B cell (primary cell): Measurements from ENCODE around the gene COQ10A. TPM values are rescaled to one million over a fixed set of nuclear protein-coding genes. Genes with fewer than 3 reads are reported as not detected.

Source experiments
- ATAC-seq: fragments of 200-7000 bp; cut with Tn5 transposase; one replicate; pipeline ENCODE4 v1.10.0; 2021; ENCODE audit warnings: low read depth, mild to moderate bottlenecking, moderate number of reproducible peaks, moderate library complexity
- CTCF ChIA-PET: fragments of 350-600 bp; sonication (Branson Sonifier 250); formaldehyde crosslinking; loops from one replicate; lab custom pipeline; 2021; ENCODE audit warnings: antibody characterized with exemption, inconsistent platforms; lab: Charles Lee
- POLR2A ChIA-PET: fragments of 350-600 bp; sonication (Branson Sonifier 250); formaldehyde crosslinking; loops from one replicate; lab custom pipeline; 2021; ENCODE audit warnings: antibody characterized with exemption; lab: Charles Lee
- DNase-seq: peaks from one replicate; pipeline ENCODE4 v3.0.0; 2013
- H2AFZ ChIP-seq: 2 replicates; pipeline ENCODE4 v1.6.1; 2012; ENCODE audit warnings: mild to moderate bottlenecking, low read depth, low read length; ENCODE audit not compliant: insufficient read depth, poor library complexity, severe bottlenecking
- H3K27ac ChIP-seq, 2 donors: 1 replicate in 1 of 2; 2 replicates in 1 of 2; pipeline ENCODE4 v1.5.1; 2012 to 2013; ENCODE audit warnings: low read length in 2 of 2, mild to moderate bottlenecking in 2 of 2, moderate library complexity in 1 of 2
- H3K27me3 ChIP-seq, 4 experiments: fragments of 200-600 bp in 1 of 4; sonication (generic) in 1 of 4; replicated peaks in 1 of 4; 1 replicate in 2 of 4; 2 replicates in 2 of 4; pipeline versions ENCODE4 v1.6.1 to v1.7.0; 2013 to 2016; ENCODE audit warnings: low read length in 3 of 4, mild to moderate bottlenecking in 2 of 4, mixed read lengths in 1 of 4, moderate library complexity in 1 of 4; ENCODE audit not compliant: insufficient read depth in 4 of 4, control insufficient read depth in 3 of 4; ENCODE audit errors: control extremely low read depth in 1 of 4
- H3K36me3 ChIP-seq, 2 experiments: replicated peaks in 1 of 2; 1 replicate in 1 of 2; 2 replicates in 1 of 2; pipeline versions ENCODE4 v1.6.1 to v1.7.1; 2013; ENCODE audit warnings: low read length in 1 of 2; ENCODE audit not compliant: insufficient read depth in 2 of 2, control insufficient read depth in 1 of 2; ENCODE audit errors: control extremely low read depth in 1 of 2, extremely low read depth in 1 of 2
- H3K4me1 ChIP-seq, 2 donors: fragments of 200-600 bp in 1 of 2; sonication (generic) in 1 of 2; 1 replicate in 1 of 2; 2 replicates in 1 of 2; pipeline versions ENCODE4 v1.5.1 to v1.6.1; 2013 to 2017; ENCODE audit warnings: low read length in 2 of 2; ENCODE audit not compliant: control insufficient read depth in 2 of 2, insufficient read depth in 2 of 2
- H3K4me2 ChIP-seq: replicated peaks from 2 replicates; pipeline ENCODE3; 2012; ENCODE audit warnings: mild to moderate bottlenecking, low read depth, low read length; ENCODE audit not compliant: poor library complexity, severe bottlenecking
- H3K4me3 ChIP-seq, 5 experiments: fragments of 200-600 bp in 1 of 5; sonication (generic) in 1 of 5; 1 replicate in 3 of 5; 2 replicates in 2 of 5; pipeline versions ENCODE4 v1.5.1 to v1.7.0; 2011 to 2016; ENCODE audit warnings: low read length in 4 of 5, mild to moderate bottlenecking in 4 of 5, low read depth in 2 of 5, control low read depth in 1 of 5, moderate library complexity in 1 of 5; ENCODE audit not compliant: insufficient read depth in 1 of 5; ENCODE audit errors: control extremely low read depth in 1 of 5, extremely low read depth in 1 of 5
- H3K79me2 ChIP-seq: fragments of 200-600 bp; sonication (generic); one replicate; pipeline ENCODE4 v1.6.0; 2016; ENCODE audit warnings: low read length; ENCODE audit not compliant: control insufficient read depth, insufficient read depth
- H3K9ac ChIP-seq: fragments of 200-600 bp; sonication (generic); 2 replicates; pipeline ENCODE4 v1.6.1; 2017; ENCODE audit warnings: mild to moderate bottlenecking, low read length, moderate library complexity
- H3K9me3 ChIP-seq, 3 donors: one replicate each; pipeline versions ENCODE4 v1.6.1 to v1.7.1; 2013; ENCODE audit warnings: low read length in 2 of 3; ENCODE audit not compliant: control insufficient read depth in 2 of 3, insufficient read depth in 1 of 3; ENCODE audit errors: control extremely low read depth in 1 of 3
- H4K20me1 ChIP-seq: 2 replicates; pipeline ENCODE4 v1.6.0; 2012; ENCODE audit warnings: mild to moderate bottlenecking, low read length; ENCODE audit not compliant: insufficient read depth, control insufficient read depth, poor library complexity, severe bottlenecking
- H3K27ac Mint-ChIP-seq: one replicate; pipeline ENCODE4 v1.8.0; 2021; ENCODE audit warnings: mixed read lengths
- H3K27me3 Mint-ChIP-seq: one replicate; pipeline ENCODE4 v1.8.0; 2021; ENCODE audit warnings: mixed read lengths
- H3K4me1 Mint-ChIP-seq: one replicate; pipeline ENCODE4 v1.8.0; 2021; ENCODE audit warnings: mixed read lengths
- H3K4me3 Mint-ChIP-seq: one replicate; pipeline ENCODE4 v1.8.0; 2021; ENCODE audit warnings: mixed read lengths
- H3K9me3 Mint-ChIP-seq: one replicate; pipeline ENCODE4 v1.8.0; 2022; ENCODE audit warnings: mixed read lengths; ENCODE audit not compliant: insufficient read depth
- CTCF ChIP-seq: fragments of 200-600 bp; IDR thresholded peaks from one replicate; pipeline ENCODE4 v1.8.0; 2022; ENCODE audit warnings: antibody characterized with exemption, mild to moderate bottlenecking
- EZH2 ChIP-seq: IDR thresholded peaks from 2 replicates; pipeline ENCODE4 v1.6.1; 2012; ENCODE audit warnings: borderline replicate concordance, low read depth, mild to moderate bottlenecking, moderate library complexity, low read length; ENCODE audit not compliant: insufficient read depth, poor library complexity, severe bottlenecking
- WGBS: methylation state at CpG from one replicate; pipeline ENCODE4 v1.1.5; 2013; ENCODE audit warnings: missing lambda C conversion rate; ENCODE audit not compliant: insufficient coverage; 5-methylcytosine and 5-hydroxymethylcytosine counted together
- intact Hi-C: fragments of 100-400 bp; cut with micrococcal nuclease; formaldehyde crosslinking; loops from one replicate; pipeline ENCODE4 v1.10.0; 2022
- polyA plus RNA-seq: library from polyadenylated mRNA; depleted of rRNA; stranded (reverse); fragments of >200 nt; gene quantifications from 2 replicates; pipeline ENCODE4 v1.2.3, GENCODE V29; 2012
- total RNA-seq, 2 donors: library from RNA; stranded (reverse); fragments of 120-200 nt in 1 of 2; gene quantifications; 1 replicate in 1 of 2; 2 replicates in 1 of 2; pipeline versions ENCODE4 v1.2.3 to v1.2.4, GENCODE V29; 2013 to 2022

COQ10A gene
- total and polyA plus RNA-seq, 2 donors (not counting 1 experiment from before 2014, with no cell fraction given) = 73.5 to 73.6 TPM

- H3K9me3 Mint-ChIP-seq = no peaks in the 10 kb centered on the region
- no peak overlapping the region for H3K27ac Mint-ChIP-seq
- POLR2A ChIA-PET = interaction anchor here (0.5 kb wide), 1 partner anchor 174 kb away, joined by 6 read pairs; no protein-coding TSS in a partner anchor
- H3K9ac ChIP-seq = no peak overlapping the region
- ATAC-seq (no peak), DNase-seq (no peak)
- H3K79me2 ChIP-seq = no peaks in the 10 kb centered on the region
- CTCF ChIA-PET = interaction anchor here (1.1 to 1.5 kb wide), 2 partner anchors 37 to 109 kb away, joined by 4 to 5 read pairs; no protein-coding TSS in a partner anchor
- no peaks in the 10 kb centered on the region for H3K27me3 Mint-ChIP-seq
- no peaks in the 10 kb centered on the region for H3K9me3 ChIP-seq
- no peak overlapping the region for H3K27ac ChIP-seq
- H3K4me2 ChIP-seq = no peak overlapping the region
- no peak overlapping the region for H3K4me3 Mint-ChIP-seq
- peaks cover 4 to 8% of the 10 kb centered on the region in 2 donors for H3K4me1 ChIP-seq
- no peaks in the 10 kb centered on the region for H3K27me3 ChIP-seq
- TF ChIP-seq EZH2 (no peak), CTCF (no peak)
- no peaks in the 10 kb centered on the region for H4K20me1 ChIP-seq
- no peak overlapping the region for H2AFZ ChIP-seq
- H3K4me3 ChIP-seq = no peak overlapping the region
- 92% methylated on average over 5 of the region's 7 CpGs for WGBS
- H3K4me1 Mint-ChIP-seq = peaks cover 14% of the 10 kb centered on the region
- intact Hi-C loops = no loop called here
- H3K36me3 ChIP-seq = peaks cover 0 to 2% of the 10 kb centered on the region in 2 experiments
Measured at GRCh38 chr12:56229082-56229481, 37.7 kb upstream of the COQ10A start.

- Histone ChIP-seq H3K9me3 (no peaks in the 10 kb centered on the region), H3K36me3 (peaks cover 0 to 2% of the 10 kb centered on the region in 2 experiments), H3K4me1 (peaks cover 0 to under 1% of the 10 kb centered on the region in 2 donors), H3K79me2 (no peaks in the 10 kb centered on the region), H4K20me1 (no peaks in the 10 kb centered on the region), H3K27me3 (no peaks in the 10 kb centered on the region), H3K4me3 (no peak within 1 kb of the TSS), H3K27ac (no peak within 1 kb of the TSS), H3K9ac (no peak within 1 kb of the TSS), H3K4me2 (no peak within 1 kb of the TSS), H2AFZ (no peak within 1 kb of the TSS)
- CTCF ChIA-PET = interaction anchor here (1.2 kb wide), 1 partner anchor 18 kb away, joined by 3 read pairs; no protein-coding TSS in a partner anchor
- Mint-ChIP-seq H3K27me3 (no peaks in the 10 kb centered on the region), H3K27ac (no peak within 1 kb of the TSS), H3K9me3 (no peaks in the 10 kb centered on the region), H3K4me3 (no peak within 1 kb of the TSS), H3K4me1 (peaks cover 6% of the 10 kb centered on the region)
- DNase-seq (no peak), ATAC-seq (no peak)
- POLR2A ChIA-PET = interaction anchor here (0.6 kb wide), 1 partner anchor 41 kb away, joined by 3 read pairs; the partner anchor contains the start of gene SMARCC2
- TF ChIP-seq EZH2 = no peak
- TF ChIP-seq CTCF = no peak
- intact Hi-C loops = no loop called here
- WGBS = 52% methylated on average over 2 of the region's 4 CpGs
Measured at GRCh38 chr12:56229916-56230431, 36.8 kb upstream of the COQ10A start, which contains the start of gene SLC39A5. Gene SLC39A5, plus strand, starts transcription at chr12:56230051. Its CDS starts 1,224 bp downstream, at chr12:56231275.
